GM23338 (cell line): ENCODE data around the gene RBM38. TPM values are rescaled to one million over a fixed set of nuclear protein-coding genes. Genes with fewer than 3 reads are reported as not detected.

Experiments
- polyA plus RNA-seq: library from polyadenylated mRNA; unstranded; fragments of >200 nt; fragmentation: Nextera tagmentation; extraction: Ambion mirVana; gene quantifications from 2 replicates; pipeline ENCODE4 v1.2.1, GENCODE V29; 2016
- total RNA-seq: library from RNA; depleted of rRNA; stranded (reverse); fragments of >200 nt; shearing (Covaris generic); gene quantifications from 2 replicates; pipeline ENCODE4 v1.2.3, GENCODE V29; 2014; rRNA removed

The RBM38 gene
- total and polyA plus RNA-seq, 2 experiments from 2014 or later = 22.9 to 80.5 TPM

Other genes starting within 250 kb of the RBM38 start
- 16.6 and 22.8 TPM in 2 replicates for gene BMP7, start 124.8 kb upstream of the RBM38 start, total RNA-seq
- 15.9 and 17.8 TPM in 2 replicates for gene BMP7, start 124.8 kb upstream of the RBM38 start, polyA plus RNA-seq
- not detected in 2 replicates for gene SPO11, start 61.6 kb upstream of the RBM38 start, total RNA-seq
- gene SPO11, start 61.6 kb upstream of the RBM38 start, polyA plus RNA-seq = not detected in 2 replicates
- gene RAE1, start 40.1 kb upstream of the RBM38 start, total RNA-seq = 43.3 and 59.7 TPM in 2 replicates
- gene RAE1, start 40.1 kb upstream of the RBM38 start, polyA plus RNA-seq = 33.0 and 35.4 TPM in 2 replicates
- gene CTCFL, start 133.7 kb downstream of the RBM38 start, total RNA-seq = 1.4 and 2.1 TPM in 2 replicates
- 0.55 and 0.80 TPM in 2 replicates for gene CTCFL, start 133.7 kb downstream of the RBM38 start, polyA plus RNA-seq
- not detected in 2 replicates for gene PCK1, start 169.7 kb downstream of the RBM38 start, total RNA-seq
- gene PCK1, start 169.7 kb downstream of the RBM38 start, polyA plus RNA-seq = not detected in 2 replicates
- not detected in 2 replicates for gene ZBP1, start 229.0 kb downstream of the RBM38 start, total RNA-seq
- not detected in 2 replicates for gene ZBP1, start 229.0 kb downstream of the RBM38 start, polyA plus RNA-seq